Measurements from ENCODE around the gene HCN4. TPM values are rescaled to one million over a fixed set of nuclear protein-coding genes. Genes with fewer than 3 reads are reported as not detected.
A peak's percentile ranks its signal among the peaks of the same experiment; 100 is the strongest.

HCN4 gene
- total RNA-seq, 2 donors from 2014 or later: not detected

DNA sequence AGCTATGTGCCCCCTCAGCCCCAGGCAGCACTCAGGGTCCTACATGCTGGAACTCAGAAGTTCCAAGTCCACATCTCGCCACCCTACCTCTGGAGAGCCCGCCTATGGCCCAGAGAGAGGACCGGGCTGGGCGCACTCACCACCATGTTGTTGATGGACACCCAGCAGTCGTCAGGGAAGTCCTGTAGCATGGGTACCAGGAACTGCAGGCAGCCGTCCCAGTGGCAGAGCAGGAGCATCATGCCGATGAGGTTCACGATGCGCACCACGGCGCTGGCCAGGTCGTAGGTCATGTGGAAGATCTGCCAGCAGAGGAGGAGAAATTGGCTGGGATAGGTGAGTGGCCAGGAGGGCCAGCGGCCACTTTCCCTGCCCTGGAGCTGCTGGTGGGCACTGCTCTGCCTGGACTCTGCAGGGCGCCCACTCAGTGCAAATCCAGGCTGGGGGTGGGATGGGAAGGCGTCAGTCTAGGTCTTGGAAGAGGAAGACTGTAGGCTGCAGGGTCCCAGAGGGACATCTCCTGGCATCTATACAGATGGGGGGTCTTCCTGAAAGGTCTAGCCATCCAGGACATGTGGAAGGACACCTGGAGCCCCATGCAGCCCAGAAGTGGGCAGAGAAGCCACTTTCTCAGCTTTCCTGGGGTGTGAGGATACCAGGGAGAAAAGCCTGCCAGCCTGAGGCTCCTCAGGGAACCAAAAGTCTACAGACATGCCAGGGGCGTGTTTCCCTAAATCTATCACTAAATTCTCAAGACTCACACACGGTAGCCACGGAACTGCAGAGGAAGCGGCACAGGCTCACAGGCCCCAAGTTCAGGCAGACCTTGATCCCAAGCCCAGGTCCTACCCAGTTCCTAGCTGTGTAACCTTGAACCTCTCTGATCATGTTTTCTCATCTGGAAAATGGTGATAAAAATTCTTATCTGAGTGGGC lies 36.5 kb downstream of the HCN4 start:
- intact Hi-C loops (cut with DNase I): no loop called here
- peak; percentile 67 for DNase-seq (ENCODE audit: low spot score)

DNA sequence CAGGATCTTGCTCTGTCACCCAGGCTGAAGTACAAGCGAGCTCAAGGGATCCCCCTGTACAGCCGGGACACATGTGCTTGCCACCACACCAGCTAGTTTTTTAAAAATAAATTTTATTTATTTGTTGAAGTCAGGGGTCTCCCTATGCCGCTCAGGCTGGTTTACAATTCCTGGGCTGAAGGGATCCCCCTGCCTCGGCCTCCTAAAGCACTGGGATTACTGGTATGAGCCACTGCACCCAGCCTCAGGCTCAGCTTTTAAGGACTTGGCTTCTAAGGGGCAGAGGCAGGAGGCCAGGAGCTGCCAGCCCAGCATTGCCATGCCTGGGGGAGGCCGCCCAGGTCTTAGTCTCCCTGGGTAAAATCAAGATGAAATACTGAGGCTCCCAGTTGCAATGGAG lies 37.3 kb downstream of the HCN4 start:
- DNase-seq (ENCODE audit: low spot score): peak; percentile 40
- intact Hi-C loops (cut with DNase I): no loop called here

DNA sequence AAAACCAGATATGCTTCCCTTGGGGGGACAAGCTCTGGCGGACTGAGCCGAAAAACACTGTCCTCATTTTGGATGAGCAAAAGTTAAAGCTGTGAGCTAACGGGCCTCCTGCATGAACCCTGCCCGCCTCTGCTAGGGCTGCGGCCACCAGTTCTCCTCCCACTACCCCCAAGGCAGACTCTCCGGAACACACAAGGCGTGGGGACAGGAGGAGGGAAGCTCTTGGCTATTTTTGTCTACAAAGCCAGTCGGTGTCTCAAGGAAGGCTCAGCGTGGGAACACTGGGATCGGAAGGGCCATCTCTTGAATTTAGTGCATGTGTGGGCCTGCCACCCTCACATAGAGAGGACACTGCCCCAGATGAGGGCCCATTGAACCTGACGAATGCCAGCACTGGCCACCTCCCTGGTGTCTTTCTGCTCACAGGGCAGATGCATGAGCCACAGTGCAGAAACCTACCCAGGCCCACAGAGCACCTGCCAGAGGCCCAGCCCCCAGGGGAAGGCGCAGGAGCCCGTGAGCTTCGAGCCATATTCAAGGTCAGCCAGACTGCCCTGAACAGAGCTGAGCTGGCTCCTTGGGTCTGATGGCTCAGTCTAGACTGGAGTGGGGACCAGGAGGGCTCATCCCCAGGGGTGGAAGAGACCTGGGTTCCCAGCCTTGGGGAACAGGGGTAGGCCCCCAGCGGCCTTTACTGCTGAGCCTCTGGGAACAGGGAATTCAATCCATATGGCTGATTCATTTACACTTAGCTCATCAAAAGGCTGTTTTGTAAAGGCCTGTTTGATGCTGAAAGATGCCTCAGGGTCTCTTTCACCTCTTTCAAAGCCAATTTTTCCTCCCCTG lies 38.3 kb downstream of the HCN4 start:
- DNase-seq (ENCODE audit: low spot score): peak; percentile 67
- intact Hi-C loops (cut with DNase I): no loop called here

DNA sequence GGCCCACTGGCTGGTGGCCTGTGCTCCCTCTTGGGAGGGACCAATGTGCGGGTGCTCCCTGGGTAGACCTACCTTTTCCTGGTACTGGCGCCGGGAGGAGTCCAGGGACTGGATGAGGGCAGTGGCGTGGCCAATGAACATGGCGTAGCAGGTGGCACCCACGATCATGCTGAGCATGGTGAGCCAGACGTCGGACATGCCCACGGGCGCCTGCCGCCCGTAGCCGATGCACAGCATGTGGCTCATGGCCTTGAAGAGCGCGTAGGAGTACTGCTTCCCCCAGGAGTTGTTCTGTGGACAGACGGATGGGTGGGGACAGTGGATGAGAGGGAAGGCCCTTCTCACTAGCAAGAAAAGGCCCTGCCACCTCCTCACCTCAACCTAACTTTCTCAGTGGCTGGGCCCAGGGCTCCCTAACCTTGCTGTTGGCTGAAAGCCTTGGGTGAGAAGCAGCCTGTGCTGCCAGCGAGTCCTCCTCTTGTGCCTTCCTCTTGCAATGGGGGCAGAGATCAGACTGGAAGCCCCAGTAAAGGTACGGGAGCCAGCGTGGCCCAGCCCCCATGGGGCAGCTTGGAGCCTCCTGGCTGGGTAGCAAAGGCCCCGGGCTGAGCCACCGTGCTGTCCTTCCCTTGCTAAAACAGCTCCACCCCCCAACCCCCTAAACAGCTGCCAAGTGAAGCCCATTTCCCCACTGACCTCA lies 39.1 kb downstream of the HCN4 start:
- intact Hi-C loops (cut with DNase I): no loop called here
- peak; percentile 78 for DNase-seq (ENCODE audit: low spot score)

DNA sequence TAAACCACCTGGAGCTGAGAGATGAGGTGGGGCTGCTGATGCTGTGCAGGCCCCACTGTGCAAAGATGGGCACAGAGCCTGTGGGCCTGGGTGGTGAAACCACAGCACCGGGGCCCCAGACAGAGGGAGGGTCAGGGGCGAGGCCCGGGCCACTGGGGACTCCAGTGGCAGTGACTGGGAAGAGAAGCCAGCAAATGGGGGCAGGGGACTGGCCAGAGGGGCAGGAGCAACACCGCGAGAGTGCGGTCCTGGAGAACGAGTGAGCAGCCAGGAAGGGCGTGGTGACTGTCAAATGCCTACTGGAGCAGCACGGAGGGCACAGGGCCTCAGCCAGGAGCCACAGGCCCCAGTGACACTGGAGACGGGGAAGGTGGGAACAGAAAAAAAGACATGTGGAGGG lies 39.8 kb downstream of the HCN4 start:
- intact Hi-C loops (cut with DNase I): no loop called here
- DNase-seq (ENCODE audit: low spot score): peak; percentile 60

GRCh38 chr15:73328149-73328820 lies 40.5 kb downstream of the HCN4 start:
- DNase-seq (ENCODE audit: low spot score): peak; percentile 54
- intact Hi-C loops (cut with DNase I): no loop called here

DNA sequence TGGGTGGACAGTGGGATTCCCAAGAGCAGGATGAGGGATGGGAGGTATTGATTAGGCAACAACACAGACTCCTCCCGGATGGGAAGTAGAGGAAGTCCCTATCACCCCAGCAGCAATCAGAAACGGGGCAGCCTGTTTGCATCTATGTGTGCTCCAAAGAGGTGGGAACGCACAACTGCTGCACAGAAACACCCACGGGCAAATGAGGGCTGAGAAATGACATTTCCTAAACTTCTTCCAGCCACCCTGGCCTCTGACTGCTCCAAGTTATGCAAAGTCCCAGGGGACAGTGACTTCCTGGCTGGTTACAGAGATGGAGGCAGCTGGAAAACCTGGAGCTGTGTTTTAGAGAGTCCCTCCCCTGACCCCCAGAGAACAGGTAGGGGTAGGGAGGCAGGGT lies 42.6 kb downstream of the HCN4 start:
- intact Hi-C loops (cut with DNase I): no loop called here
- DNase-seq (ENCODE audit: low spot score): peak; percentile 42

GRCh38 chr15:73325191-73325861 lies 43.4 kb downstream of the HCN4 start:
- intact Hi-C loops (cut with DNase I): no loop called here
- DNase-seq (ENCODE audit: low spot score): peak; percentile 47

- intact Hi-C loops (cut with DNase I): no loop called here
- DNase-seq (ENCODE audit: low spot score): peak; percentile 62
Measured at GRCh38 chr15:73324496-73325170, 44.1 kb downstream of the HCN4 start.

- peak; percentile 63 for DNase-seq (ENCODE audit: low spot score)
- intact Hi-C loops (cut with DNase I): no loop called here
Measured at GRCh38 chr15:73323956-73324355, 44.8 kb downstream of the HCN4 start.

GRCh38 chr15:73323374-73323955 lies 45.3 kb downstream of the HCN4 start:
- intact Hi-C loops (cut with DNase I): no loop called here
- DNase-seq (ENCODE audit: low spot score): peak; percentile 73

- DNase-seq (ENCODE audit: low spot score): peak; percentile 78
- intact Hi-C loops (cut with DNase I): no loop called here
Measured at GRCh38 chr15:73322665-73323373, 45.9 kb downstream of the HCN4 start.

DNA sequence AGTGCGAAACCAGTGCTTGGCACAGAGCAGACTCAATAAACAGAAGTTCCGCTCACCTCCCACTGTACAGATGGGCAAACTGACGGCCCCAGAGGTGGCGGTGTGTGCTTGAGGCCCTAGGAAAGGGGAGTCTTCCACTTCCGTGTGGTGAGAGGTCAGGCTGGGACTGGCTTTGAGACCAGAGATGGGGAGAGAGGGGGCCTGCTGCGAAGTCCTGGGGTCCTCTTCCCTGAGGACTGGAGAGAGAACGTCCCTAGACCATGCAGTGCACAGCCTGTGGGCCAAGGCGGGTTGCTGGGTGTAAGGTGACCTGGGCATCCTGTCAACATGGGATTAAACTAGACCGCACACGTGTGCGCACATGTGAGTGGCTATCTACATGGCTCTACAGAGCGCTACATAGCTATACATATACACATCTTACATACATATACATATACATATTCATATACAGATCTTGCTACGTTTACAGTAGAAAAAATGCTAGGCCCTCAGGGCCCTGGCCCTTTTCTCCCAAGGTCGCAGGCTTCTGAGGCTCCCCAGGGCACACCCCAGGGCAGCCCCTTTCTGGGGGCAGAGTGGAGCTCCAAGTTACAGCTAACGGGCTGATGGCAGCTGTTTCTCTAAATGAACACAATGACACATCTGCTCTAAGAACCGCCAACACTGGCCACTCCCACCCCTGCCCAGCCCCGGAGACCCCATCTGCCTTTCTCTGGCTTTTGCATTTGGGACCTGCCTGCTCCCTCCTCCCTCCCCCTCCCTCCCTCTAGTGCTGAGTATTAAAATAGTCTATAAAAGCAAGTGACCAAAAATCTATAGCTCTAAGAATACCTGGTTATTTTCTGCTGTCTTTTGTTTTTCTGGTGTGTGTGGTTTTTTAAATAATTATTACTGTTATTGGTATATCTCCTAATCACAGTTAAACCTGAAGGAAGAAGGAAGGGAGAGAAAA lies 47.0 kb downstream of the HCN4 start:
- peak; percentile 73 for DNase-seq (ENCODE audit: low spot score)
- intact Hi-C loops (cut with DNase I): no loop called here

DNA sequence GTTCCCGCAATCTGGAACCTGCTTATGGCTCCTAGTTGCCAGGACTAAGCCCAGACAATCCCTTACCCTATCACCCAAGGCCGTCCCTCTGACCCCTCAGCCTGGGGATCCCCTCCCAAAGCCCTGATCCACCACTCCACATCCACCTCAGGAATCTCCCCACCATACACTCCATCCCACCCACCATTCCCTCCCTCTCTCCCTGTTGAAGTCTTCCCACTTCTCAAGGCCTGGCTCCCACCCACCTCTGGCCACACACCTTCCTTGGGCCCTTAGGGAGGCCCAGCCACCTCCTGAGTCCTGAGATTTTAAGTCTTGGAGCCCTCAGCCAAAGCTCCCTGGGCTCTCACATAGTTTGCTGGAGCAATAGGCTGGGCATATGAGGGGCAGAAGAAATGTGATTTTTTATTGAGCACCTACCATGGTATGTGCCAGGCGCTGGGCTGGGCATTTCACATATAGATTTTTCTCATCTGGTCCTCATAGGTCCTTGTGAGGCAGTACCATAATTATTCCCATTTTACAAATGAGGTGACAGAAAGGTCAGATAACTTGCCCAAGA lies 48.1 kb downstream of the HCN4 start:
- intact Hi-C loops (cut with DNase I): no loop called here
- no peak for DNase-seq (ENCODE audit: low spot score)

DNA sequence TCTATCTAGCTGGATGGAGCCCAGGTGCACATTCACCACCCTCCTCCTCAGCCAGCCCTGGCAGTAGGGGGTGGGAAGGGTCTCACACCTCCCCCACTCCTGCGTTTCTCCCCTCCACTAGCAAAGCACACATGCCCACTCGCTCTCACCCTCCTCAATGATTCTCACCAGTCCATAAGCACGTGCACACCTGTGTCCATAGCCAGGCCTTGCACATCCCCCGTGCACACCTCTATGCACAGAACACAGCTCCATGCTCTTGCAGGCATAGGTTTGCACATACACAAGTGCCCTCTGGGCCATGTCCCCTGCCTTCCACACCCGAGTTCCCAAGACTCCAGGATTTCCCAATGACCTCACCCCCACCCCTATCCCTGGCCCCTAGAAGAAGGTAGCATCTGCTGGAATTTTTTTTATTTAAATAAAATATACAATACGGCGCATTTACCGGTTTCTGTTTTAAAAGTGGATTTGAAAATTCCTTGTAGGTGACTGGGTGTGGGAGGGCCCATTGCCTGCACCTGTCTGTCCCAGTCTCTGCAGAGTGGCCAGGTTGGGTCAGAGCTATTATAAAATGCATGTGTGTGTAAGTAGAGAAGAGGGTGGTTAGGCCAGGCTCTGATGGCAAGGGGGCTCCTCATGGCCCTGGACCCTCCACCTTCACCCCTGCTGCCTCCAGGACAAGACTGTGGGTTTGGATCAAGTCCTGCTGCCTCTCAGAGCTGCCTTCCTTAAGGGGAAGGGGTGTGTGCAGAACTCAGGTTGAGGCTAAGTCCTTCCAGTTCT lies 49.1 kb downstream of the HCN4 start:
- intact Hi-C loops (cut with DNase I): no loop called here
- peak; percentile 47 for DNase-seq (ENCODE audit: low spot score)
